ENCODE data around the gene MAPK8IP1. TPM values are rescaled to one million over a fixed set of nuclear protein-coding genes. Genes with fewer than 3 reads are reported as not detected.

The MAPK8IP1 gene
- total and polyA plus RNA-seq, 2 donors from 2014 or later = 15.7 to 24.8 TPM

DNA sequence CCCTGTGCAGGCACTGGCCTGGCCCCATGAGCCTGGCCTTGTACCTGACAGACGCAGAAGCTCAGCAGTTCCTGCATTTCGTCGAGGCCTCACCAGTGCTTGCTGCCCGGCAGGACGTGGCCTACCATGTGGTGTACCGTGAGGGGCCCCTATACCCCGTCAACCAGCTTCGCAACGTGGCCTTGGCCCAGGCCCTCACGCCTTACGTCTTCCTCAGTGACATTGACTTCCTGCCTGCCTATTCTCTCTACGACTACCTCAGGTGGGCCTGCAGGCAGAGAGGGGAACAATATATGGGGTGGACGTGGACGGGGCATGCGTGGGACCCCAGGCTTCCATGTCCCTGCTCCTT lies 41.9 kb downstream of the MAPK8IP1 start:
- FAIRE-seq = no peak
- Histone ChIP-seq H3K9ac (ENCODE audit: low read length in 3 of 3) (no peak overlapping the region), H3K27ac (ENCODE audit: low read depth in 2 of 2, low read length in 2 of 2) (no peak overlapping the region), H3K9me3 (ENCODE audit: control insufficient read depth in 2 of 3, insufficient read depth in 1 of 3, low read length in 3 of 3) (no peaks in the 10 kb centered on the region), H3K27me3 (ENCODE audit: control insufficient read depth, insufficient read depth, low read length) (peaks cover 3% of the 10 kb centered on the region), H3K4me3 (ENCODE audit: low read length in 3 of 3) (no peak overlapping the region), H3K4me1 (ENCODE audit: control insufficient read depth in 2 of 3, insufficient read depth in 2 of 3, low read depth in 1 of 3, low read length in 3 of 3) (peaks cover 0 to 15% (median 0%) of the 10 kb centered on the region in 3 donors), H3K36me3 (ENCODE audit: control insufficient read depth in 2 of 3, insufficient read depth in 3 of 3, low read length in 3 of 3) (peaks cover 0 to 5% (median 0%) of the 10 kb centered on the region in 3 donors)
- intact Hi-C loops (cut with DNase I) = no loop called here
- peak in 2 of 5 donors; percentile 34 to 66 for DNase-seq
- TF ChIP-seq CTCF (IDR thresholded peaks at IDR 0.05; ENCODE audit: borderline replicate concordance, extremely low read depth, insufficient read depth) = no peak

GRCh38 chr11:45927684-45928413 lies 42.4 kb downstream of the MAPK8IP1 start:
- DNase-seq (peak in 1 of 5 donors; percentile 66), FAIRE-seq (no peak)
- no peak overlapping the region for H3K4me3 ChIP-seq (ENCODE audit: low read length in 3 of 3)
- H3K9me3 ChIP-seq (ENCODE audit: control insufficient read depth in 2 of 3, insufficient read depth in 1 of 3, low read length in 3 of 3) = no peaks in the 10 kb centered on the region
- intact Hi-C loops (cut with DNase I) = no loop called here
- no peak for TF ChIP-seq CTCF (IDR thresholded peaks at IDR 0.05; ENCODE audit: borderline replicate concordance, extremely low read depth, insufficient read depth)
- peaks cover 3% of the 10 kb centered on the region for H3K27me3 ChIP-seq (ENCODE audit: control insufficient read depth, insufficient read depth, low read length)
- no peak overlapping the region for H3K27ac ChIP-seq (ENCODE audit: low read depth in 2 of 2, low read length in 2 of 2)
- no peak overlapping the region for H3K9ac ChIP-seq (ENCODE audit: low read length in 3 of 3)
- peaks cover 0 to 5% (median 0%) of the 10 kb centered on the region in 3 donors for H3K36me3 ChIP-seq (ENCODE audit: control insufficient read depth in 2 of 3, insufficient read depth in 3 of 3, low read length in 3 of 3)
- H3K4me1 ChIP-seq (ENCODE audit: control insufficient read depth in 2 of 3, insufficient read depth in 2 of 3, low read depth in 1 of 3, low read length in 3 of 3) = peaks cover 0 to 15% (median 0%) of the 10 kb centered on the region in 3 donors

DNA sequence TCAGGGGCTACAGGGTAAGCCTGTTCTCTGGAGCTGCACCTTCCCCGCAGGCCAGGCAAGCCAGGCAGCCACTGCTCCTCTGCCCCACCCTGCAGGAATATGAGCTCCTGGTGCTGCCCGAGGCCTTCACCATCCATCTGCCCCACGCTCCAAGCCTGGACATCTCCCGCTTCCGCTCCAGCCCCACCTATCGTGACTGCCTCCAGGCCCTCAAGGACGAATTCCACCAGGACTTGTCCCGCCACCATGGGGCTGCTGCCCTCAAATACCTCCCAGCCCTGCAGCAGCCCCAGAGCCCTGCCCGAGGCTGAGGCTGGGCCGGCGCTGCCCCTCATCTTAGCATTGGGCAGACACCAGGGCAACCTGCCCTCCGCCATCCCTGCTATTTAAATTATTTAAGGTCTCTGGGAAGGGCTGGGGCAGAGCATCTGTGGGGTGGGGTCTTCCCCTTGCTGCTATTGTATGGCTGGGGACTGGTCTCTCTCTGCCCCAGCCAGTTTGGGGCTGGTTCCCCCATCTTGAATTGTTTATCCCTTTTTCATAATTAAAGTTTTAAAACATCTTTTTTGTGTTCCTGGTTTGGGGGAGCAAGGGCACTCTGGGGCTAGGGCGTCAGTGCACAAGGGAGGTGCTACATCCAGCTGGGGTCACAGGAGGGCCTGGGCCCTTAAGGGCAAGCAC lies 43.2 kb downstream of the MAPK8IP1 start:
- H3K9ac ChIP-seq (ENCODE audit: low read length in 3 of 3) = no peak overlapping the region
- no peaks in the 10 kb centered on the region for H3K27me3 ChIP-seq (ENCODE audit: control insufficient read depth, insufficient read depth, low read length)
- intact Hi-C loops (cut with DNase I) = no loop called here
- no peak overlapping the region for H3K4me3 ChIP-seq (ENCODE audit: low read length in 3 of 3)
- H3K9me3 ChIP-seq (ENCODE audit: control insufficient read depth in 2 of 3, insufficient read depth in 1 of 3, low read length in 3 of 3) = no peaks in the 10 kb centered on the region
- peaks cover 0 to 5% (median 0%) of the 10 kb centered on the region in 3 donors for H3K36me3 ChIP-seq (ENCODE audit: control insufficient read depth in 2 of 3, insufficient read depth in 3 of 3, low read length in 3 of 3)
- no peak overlapping the region for H3K27ac ChIP-seq (ENCODE audit: low read depth in 2 of 2, low read length in 2 of 2)
- DNase-seq = peak in 2 of 5 donors; percentile 47 to 59
- FAIRE-seq = no peak
- H3K4me1 ChIP-seq (ENCODE audit: control insufficient read depth in 2 of 3, insufficient read depth in 2 of 3, low read depth in 1 of 3, low read length in 3 of 3) = peaks cover 0 to 12% (median 0%) of the 10 kb centered on the region in 3 donors
- TF ChIP-seq CTCF (IDR thresholded peaks at IDR 0.05; ENCODE audit: borderline replicate concordance, extremely low read depth, insufficient read depth) = no peak

All from kidney (tissue), 14 donors.